Panc1 (cell line): ENCODE data around the gene VWA3B. TPM values are rescaled to one million over a fixed set of nuclear protein-coding genes. Genes with fewer than 3 reads are reported as not detected.

Experiments
- ATAC-seq: fragments of 200-7000 bp; cut with Tn5 transposase; 2 replicates; pipeline ENCODE4 v1.9.1; 2020; ENCODE audit warnings: mild to moderate bottlenecking, moderate library complexity
- BruUV-seq: library from RNA; stranded (reverse); fragments of 400-500 nt; replicated peaks from 2 replicates; lab custom pipeline; 2021; lab: Mats Ljungman, UMichigan
- CTCF ChIA-PET: fragments of 300-600 bp; sonication (Branson Sonifier 250); formaldehyde crosslinking; loops from one replicate; lab custom pipeline; 2022; ENCODE audit warnings: antibody characterized with exemption; lab: Charles Lee
- POLR2A ChIA-PET: fragments of 300-600 bp; sonication (Branson Sonifier 250); formaldehyde crosslinking; loops from one replicate; lab custom pipeline; 2022; ENCODE audit warnings: antibody characterized with exemption; lab: Charles Lee
- DNase-seq: peaks from one replicate; pipeline ENCODE4 v3.0.0-alpha.2; 2010; ENCODE audit warnings: low read depth, low spot score
- H3K27ac ChIP-seq: 2 replicates; pipeline ENCODE4 v1.5.1; 2011; ENCODE audit warnings: mild to moderate bottlenecking, low read length, inconsistent platforms
- H3K27me3 ChIP-seq: fragments of 200-500 bp; sonication (Bioruptor generic); 2 replicates; pipeline ENCODE4 v1.6.0; 2014; ENCODE audit warnings: low read length, inconsistent platforms; ENCODE audit not compliant: control insufficient read depth, insufficient read depth
- H3K36me3 ChIP-seq: fragments of 200-500 bp; sonication (Bioruptor generic); 2 replicates; pipeline ENCODE4 v1.5.1; 2014; ENCODE audit warnings: inconsistent platforms, mild to moderate bottlenecking, low read length, moderate library complexity; ENCODE audit not compliant: control insufficient read depth, insufficient read depth
- H3K4me1 ChIP-seq: 2 replicates; pipeline ENCODE4 v1.5.1; 2011; ENCODE audit warnings: inconsistent platforms, mild to moderate bottlenecking, low read length, moderate library complexity; ENCODE audit not compliant: control insufficient read depth, insufficient read depth
- H3K4me3 ChIP-seq, 2 experiments: 2 replicates each; pipeline ENCODE4 v1.5.1; 2011 to 2012; ENCODE audit warnings: low read depth in 2 of 2, low read length in 2 of 2, mild to moderate bottlenecking in 2 of 2, inconsistent platforms in 1 of 2, moderate library complexity in 1 of 2
- H3K9me3 ChIP-seq: fragments of 200-500 bp; sonication (Bioruptor generic); 2 replicates; pipeline ENCODE4 v1.5.1; 2014; ENCODE audit warnings: low read depth, mild to moderate bottlenecking, inconsistent platforms, low read length, moderate library complexity; ENCODE audit not compliant: control insufficient read depth, insufficient read depth
- CTCF ChIP-seq: fragments of 450-650 bp; IDR thresholded peaks from 2 replicates; pipeline ENCODE4 v1.5.1; 2017; ENCODE audit warnings: mild to moderate bottlenecking
- POLR2AphosphoS5 ChIP-seq: IDR thresholded peaks from 2 replicates; pipeline ENCODE4 v1.6.1; 2012; ENCODE audit warnings: mild to moderate bottlenecking, low read depth, low read length, moderate library complexity
- REST ChIP-seq, 2 experiments: IDR thresholded peaks; 2 replicates each; pipeline ENCODE4 v1.6.1; 2011 to 2012; ENCODE audit warnings: low read depth in 2 of 2, control low read depth in 1 of 2, low read length in 1 of 2, mild to moderate bottlenecking in 1 of 2, moderate library complexity in 1 of 2; ENCODE audit not compliant: insufficient read depth in 1 of 2
- SIN3A ChIP-seq: IDR thresholded peaks from 2 replicates; pipeline ENCODE4 v1.6.1; 2012; ENCODE audit warnings: low read depth, mild to moderate bottlenecking, low read length, moderate library complexity, borderline replicate concordance; ENCODE audit not compliant: insufficient read depth
- TCF7L2 ChIP-seq: IDR thresholded peaks from 2 replicates; pipeline ENCODE4 v1.6.1; 2011; ENCODE audit warnings: mild to moderate bottlenecking, low read depth, low read length, inconsistent platforms
- in situ Hi-C: cut with HindIII; loops from 2 replicates; pipeline ENCODE4 v1.10.0; 2016; ENCODE audit warnings: low sequenced_read_pairs, low pct_unique_long_range_greater_than_20kb
- intact Hi-C: fragments of 100-400 bp; cut with micrococcal nuclease; formaldehyde crosslinking; loops from one replicate; pipeline ENCODE4 v1.10.0; 2022; ENCODE audit not compliant: unreplicated experiment
- total RNA-seq: library from RNA; stranded (reverse); gene quantifications from one replicate; pipeline ENCODE4 v1.2.1, GENCODE V29; 2021; ENCODE audit not compliant: unreplicated experiment

The VWA3B gene
- total RNA-seq, 1 experiment from 2014 or later = not detected

- peaks cover 11% of the 10 kb centered on the region; the same call in 1 of the 2 replicates for H3K27me3 ChIP-seq
- BruUV-seq = no TSS peak
- H3K27ac ChIP-seq = no peak overlapping the region
- ChIA-PET CTCF (no interaction called here), POLR2A (no interaction called here)
- no peaks in the 10 kb centered on the region for H3K36me3 ChIP-seq
- intact Hi-C loops (no loop called here), in situ Hi-C loops (no loop called here)
- no peak overlapping the region for H3K4me3 ChIP-seq
- DNase-seq (no peak), ATAC-seq (no peak)
- H3K4me1 ChIP-seq = no peaks in the 10 kb centered on the region
- TF ChIP-seq POLR2AphosphoS5 (no peak), CTCF (no peak), REST (IDR thresholded peaks at IDR 0.05; ENCODE audit: insufficient read depth in 1 of 2, low read depth in 2 of 2, low read length in 1 of 2) (no peak)
- H3K9me3 ChIP-seq = no peaks in the 10 kb centered on the region
Measured at GRCh38 chr2:98234776-98235175, 147.8 kb downstream of the VWA3B start.

- no TSS peak for BruUV-seq
- CTCF ChIA-PET = no interaction called here
- DNase-seq (no peak), ATAC-seq (no peak)
- intact Hi-C loops (no loop called here), in situ Hi-C loops (no loop called here)
- H3K27ac ChIP-seq = no peak overlapping the region
- no peaks in the 10 kb centered on the region for H3K9me3 ChIP-seq
- no peaks in the 10 kb centered on the region for H3K4me1 ChIP-seq
- POLR2A ChIA-PET = no interaction called here
- TF ChIP-seq POLR2AphosphoS5 (no peak), REST (IDR thresholded peaks at IDR 0.05; ENCODE audit: insufficient read depth in 1 of 2, low read depth in 2 of 2, low read length in 1 of 2) (no peak), SIN3A (no peak), TCF7L2 (no peak), CTCF (no peak)
- peaks cover 5% of the 10 kb centered on the region; the same call in 1 of the 2 replicates for H3K27me3 ChIP-seq
- no peak overlapping the region for H3K4me3 ChIP-seq
- no peaks in the 10 kb centered on the region for H3K36me3 ChIP-seq
Measured at GRCh38 chr2:98236935-98237334, 150.0 kb downstream of the VWA3B start.
